ENCODE results near the gene VPS35L.

- TF ChIP-seq POLR2A (IDR thresholded peaks at IDR 0.05) = no peak
- TF ChIP-seq, protein P1, sequence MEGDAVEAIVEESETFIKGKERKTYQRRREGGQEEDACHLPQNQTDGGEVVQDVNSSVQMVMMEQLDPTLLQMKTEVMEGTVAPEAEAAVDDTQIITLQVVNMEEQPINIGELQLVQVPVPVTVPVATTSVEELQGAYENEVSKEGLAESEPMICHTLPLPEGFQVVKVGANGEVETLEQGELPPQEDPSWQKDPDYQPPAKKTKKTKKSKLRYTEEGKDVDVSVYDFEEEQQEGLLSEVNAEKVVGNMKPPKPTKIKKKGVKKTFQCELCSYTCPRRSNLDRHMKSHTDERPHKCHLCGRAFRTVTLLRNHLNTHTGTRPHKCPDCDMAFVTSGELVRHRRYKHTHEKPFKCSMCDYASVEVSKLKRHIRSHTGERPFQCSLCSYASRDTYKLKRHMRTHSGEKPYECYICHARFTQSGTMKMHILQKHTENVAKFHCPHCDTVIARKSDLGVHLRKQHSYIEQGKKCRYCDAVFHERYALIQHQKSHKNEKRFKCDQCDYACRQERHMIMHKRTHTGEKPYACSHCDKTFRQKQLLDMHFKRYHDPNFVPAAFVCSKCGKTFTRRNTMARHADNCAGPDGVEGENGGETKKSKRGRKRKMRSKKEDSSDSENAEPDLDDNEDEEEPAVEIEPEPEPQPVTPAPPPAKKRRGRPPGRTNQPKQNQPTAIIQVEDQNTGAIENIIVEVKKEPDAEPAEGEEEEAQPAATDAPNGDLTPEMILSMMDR (IDR thresholded peaks at IDR 0.05) = no peak
Observed at GRCh38 chr16:19598805-19599510, 43.5 kb downstream of the VPS35L start.

Data from stomach (tissue), 4 donors.